ENCODE results near the gene CASP12.

The CASP12 gene

DNA sequence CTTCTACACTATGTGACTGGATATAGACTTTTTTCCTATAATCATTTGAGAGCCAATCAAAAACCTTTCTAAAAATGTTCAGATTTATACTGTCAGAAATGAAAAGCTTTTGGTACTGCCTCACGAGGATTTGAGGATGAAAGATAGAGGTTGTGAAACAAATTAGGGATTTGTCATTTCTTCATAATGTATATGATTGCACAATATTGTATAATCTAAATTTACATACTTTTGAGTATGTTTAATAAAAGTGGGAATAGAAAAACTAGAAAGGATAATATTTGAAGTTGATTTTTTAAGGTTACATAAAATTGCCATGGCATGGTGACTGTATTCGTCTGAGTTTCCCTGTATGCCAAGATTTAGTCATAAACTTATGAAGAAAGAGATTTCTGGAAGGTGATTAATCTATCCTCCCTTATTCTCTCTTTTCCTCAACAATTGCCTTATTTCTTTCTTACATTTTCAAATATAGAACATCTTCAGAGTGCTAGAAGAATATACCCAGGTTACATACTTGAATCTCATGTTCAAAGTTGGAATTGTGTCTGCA is 56.2 kb downstream of the CASP12 start:
- DNase-seq (ENCODE audit: extremely low read depth, low read depth): no peak
- TF ChIP-seq, protein P1, sequence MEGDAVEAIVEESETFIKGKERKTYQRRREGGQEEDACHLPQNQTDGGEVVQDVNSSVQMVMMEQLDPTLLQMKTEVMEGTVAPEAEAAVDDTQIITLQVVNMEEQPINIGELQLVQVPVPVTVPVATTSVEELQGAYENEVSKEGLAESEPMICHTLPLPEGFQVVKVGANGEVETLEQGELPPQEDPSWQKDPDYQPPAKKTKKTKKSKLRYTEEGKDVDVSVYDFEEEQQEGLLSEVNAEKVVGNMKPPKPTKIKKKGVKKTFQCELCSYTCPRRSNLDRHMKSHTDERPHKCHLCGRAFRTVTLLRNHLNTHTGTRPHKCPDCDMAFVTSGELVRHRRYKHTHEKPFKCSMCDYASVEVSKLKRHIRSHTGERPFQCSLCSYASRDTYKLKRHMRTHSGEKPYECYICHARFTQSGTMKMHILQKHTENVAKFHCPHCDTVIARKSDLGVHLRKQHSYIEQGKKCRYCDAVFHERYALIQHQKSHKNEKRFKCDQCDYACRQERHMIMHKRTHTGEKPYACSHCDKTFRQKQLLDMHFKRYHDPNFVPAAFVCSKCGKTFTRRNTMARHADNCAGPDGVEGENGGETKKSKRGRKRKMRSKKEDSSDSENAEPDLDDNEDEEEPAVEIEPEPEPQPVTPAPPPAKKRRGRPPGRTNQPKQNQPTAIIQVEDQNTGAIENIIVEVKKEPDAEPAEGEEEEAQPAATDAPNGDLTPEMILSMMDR (IDR thresholded peaks at IDR 0.05; ENCODE audit: low read depth, low read length, missing control alignments): no peak
- H3K4me3 ChIP-seq (replicated peaks; ENCODE audit: low read depth, low read length): no peak overlapping the region

- TF ChIP-seq, protein P1 (IDR thresholded peaks at IDR 0.05; ENCODE audit: low read depth, low read length, missing control alignments): no peak
- no peak for DNase-seq (ENCODE audit: extremely low read depth, low read depth)
- no peak overlapping the region for H3K4me3 ChIP-seq (replicated peaks; ENCODE audit: low read depth, low read length)
Measured at GRCh38 chr11:104841185-104841584, 57.1 kb downstream of the CASP12 start.

DNA sequence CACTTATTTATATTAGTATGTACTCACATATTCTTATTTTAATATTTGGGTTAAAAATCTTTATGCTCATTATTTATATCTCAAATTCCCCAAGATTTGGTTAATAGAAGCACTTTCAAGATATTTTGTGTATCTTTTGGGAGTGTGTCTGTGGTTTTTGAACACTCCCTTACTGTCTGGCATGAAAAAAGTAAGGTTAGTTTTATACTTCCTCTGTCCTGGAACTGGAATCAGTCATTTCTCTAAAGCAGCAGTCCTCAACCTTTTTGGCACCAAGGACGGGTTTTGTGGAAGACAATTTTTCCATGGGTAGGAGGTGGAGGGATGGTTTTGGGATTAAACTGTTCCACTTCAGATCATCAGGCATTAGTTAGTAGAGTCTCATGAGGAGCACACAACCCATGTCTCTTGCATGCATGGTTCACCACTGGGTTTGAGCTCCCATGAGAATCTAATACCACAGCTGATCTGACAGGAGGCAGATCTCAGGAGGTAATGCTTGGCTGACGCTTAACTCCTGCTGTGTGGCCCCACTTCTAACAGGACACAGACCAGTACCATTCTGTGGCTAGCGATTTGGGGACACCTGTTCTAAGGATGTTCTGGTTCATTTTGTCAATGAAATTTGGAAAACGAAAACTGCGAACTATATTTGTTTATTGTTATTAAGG is 60.2 kb downstream of the CASP12 start:
- TF ChIP-seq, protein P1 (IDR thresholded peaks at IDR 0.05; ENCODE audit: low read depth, low read length, missing control alignments): no peak
- H3K4me3 ChIP-seq (replicated peaks; ENCODE audit: low read depth, low read length): no peak overlapping the region

DNA sequence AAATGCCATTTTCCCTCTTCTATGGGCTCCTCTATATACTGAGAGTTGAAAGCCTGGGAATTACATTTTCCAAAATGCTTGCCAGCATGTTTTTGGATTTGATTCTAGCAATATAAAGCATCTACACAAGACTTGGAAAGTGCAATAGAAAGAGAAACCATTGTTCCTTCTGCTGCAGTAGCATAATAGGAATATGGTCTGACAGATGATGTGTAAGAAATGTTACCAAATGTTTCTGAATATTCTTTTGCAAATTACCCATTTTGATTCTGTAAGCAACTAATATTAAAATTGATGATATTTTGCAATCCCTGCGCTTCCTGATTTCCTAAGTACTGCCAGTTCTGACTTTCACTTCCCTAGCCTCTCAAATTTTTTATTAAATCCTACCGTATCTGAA is 61.6 kb downstream of the CASP12 start:
- no peak overlapping the region for H3K4me3 ChIP-seq (replicated peaks; ENCODE audit: low read depth, low read length)
- no peak for DNase-seq (ENCODE audit: extremely low read depth, low read depth)
- TF ChIP-seq, protein P1 (IDR thresholded peaks at IDR 0.05; ENCODE audit: low read depth, low read length, missing control alignments): no peak

More for the DNA sequence above, 60.2 kb downstream of the CASP12 start:
- no peak for DNase-seq (ENCODE audit: extremely low read depth, low read depth)
